PC-9 (cell line): Measurements from ENCODE around the gene ANKRD13A. TPM values are rescaled to one million over a fixed set of nuclear protein-coding genes. Genes with fewer than 3 reads are reported as not detected.
"Not testable (repeated sequence)": the region's sequence is repeated elsewhere in the genome, so short reads cannot be mapped to it uniquely, and the experiment has no call there.

ENCODE experiments used
- BruUV-seq: library from RNA; stranded (reverse); fragments of 400-500 nt; replicated peaks from 2 replicates; lab custom pipeline; 2021; lab: Mats Ljungman, UMichigan
- CTCF ChIA-PET: fragments of 300-600 bp; sonication (Branson Sonifier 250); formaldehyde crosslinking; loops from one replicate; lab custom pipeline; 2022; ENCODE audit warnings: antibody characterized with exemption; lab: Charles Lee
- POLR2A ChIA-PET: fragments of 300-600 bp; sonication (Branson Sonifier 250); formaldehyde crosslinking; loops from one replicate; lab custom pipeline; 2022; ENCODE audit warnings: antibody characterized with exemption; ENCODE audit not compliant: unreplicated experiment; lab: Charles Lee
- DNase-seq, 2 experiments: peaks; one replicate each; pipeline versions ENCODE4 v3.0.0 to v3.0.0-alpha.2; 2015 to 2022; ENCODE audit warnings: mixed read lengths in 1 of 2
- H2AFZ ChIP-seq: fragments of 200-600 bp; sonication (generic); 2 replicates; pipeline ENCODE4 v1.8.1; 2017; ENCODE audit warnings: antibody characterized with exemption
- H3F3A ChIP-seq: fragments of 200-600 bp; sonication (generic); 2 replicates; pipeline ENCODE4 v1.8.1; 2017; ENCODE audit warnings: antibody characterized with exemption, mild to moderate bottlenecking, low read depth; ENCODE audit not compliant: insufficient read depth
- H3K27ac ChIP-seq: fragments of 200-600 bp; sonication (generic); 2 replicates; pipeline ENCODE4 v1.6.1; 2016; ENCODE audit warnings: mixed run types
- H3K27me3 ChIP-seq: fragments of 200-600 bp; sonication (generic); 2 replicates; pipeline ENCODE4 v1.6.1; 2016; ENCODE audit warnings: low read depth, mixed run types; ENCODE audit not compliant: insufficient read depth
- H3K36me3 ChIP-seq: fragments of 200-600 bp; sonication (generic); 2 replicates; pipeline ENCODE4 v1.6.1; 2016; ENCODE audit warnings: low read depth, mixed run types
- H3K4me1 ChIP-seq: fragments of 200-600 bp; sonication (generic); replicated peaks from 2 replicates; pipeline ENCODE4 v1.6.1; 2016; ENCODE audit warnings: mixed run types; ENCODE audit not compliant: insufficient read depth
- H3K4me2 ChIP-seq: fragments of 200-600 bp; sonication (generic); 2 replicates; pipeline ENCODE4 v1.6.1; 2017; ENCODE audit warnings: mixed run types
- H3K4me3 ChIP-seq: fragments of 200-600 bp; sonication (generic); 2 replicates; pipeline ENCODE4 v1.6.1; 2016; ENCODE audit warnings: mixed run types
- H3K79me2 ChIP-seq: fragments of 200-600 bp; sonication (generic); 2 replicates; pipeline ENCODE4 v1.6.1; 2017; ENCODE audit warnings: low read depth, mixed run types
- H3K9me2 ChIP-seq: fragments of 200-600 bp; sonication (generic); 2 replicates; pipeline ENCODE4 v1.8.1; 2017; ENCODE audit warnings: mild to moderate bottlenecking; ENCODE audit not compliant: insufficient read depth
- H3K9me3 ChIP-seq: fragments of 200-600 bp; sonication (generic); 2 replicates; pipeline ENCODE4 v1.8.1; 2016; ENCODE audit warnings: low read depth; ENCODE audit not compliant: insufficient read depth
- H4K20me1 ChIP-seq: fragments of 200-600 bp; sonication (generic); 2 replicates; pipeline ENCODE4 v1.8.1; 2017; ENCODE audit not compliant: insufficient read depth
- EZH2 ChIP-seq: fragments of 200-600 bp; sonication (generic); IDR thresholded peaks from 2 replicates; pipeline ENCODE4 v1.8.0; 2017; ENCODE audit warnings: antibody characterized with exemption, low read depth
- intact Hi-C: fragments of 100-400 bp; cut with micrococcal nuclease; formaldehyde crosslinking; loops from one replicate; pipeline ENCODE4 v1.10.0; 2022; ENCODE audit not compliant: unreplicated experiment
- total RNA-seq: library from RNA; stranded (reverse); gene quantifications from 2 replicates; pipeline ENCODE4 v1.2.3, GENCODE V29; 2021
- TF ChIP-seq, protein P1 (sequence below): fragments of 200-600 bp; sonication (generic); conservative IDR thresholded peaks from 2 replicates; pipeline ENCODE4 v1.6.1; 2017; ENCODE audit warnings: mixed run types, antibody characterized with exemption, mild to moderate bottlenecking, moderate library complexity

ANKRD13A gene
- total RNA-seq, 1 experiment from 2014 or later: 66.9 TPM

DNA sequence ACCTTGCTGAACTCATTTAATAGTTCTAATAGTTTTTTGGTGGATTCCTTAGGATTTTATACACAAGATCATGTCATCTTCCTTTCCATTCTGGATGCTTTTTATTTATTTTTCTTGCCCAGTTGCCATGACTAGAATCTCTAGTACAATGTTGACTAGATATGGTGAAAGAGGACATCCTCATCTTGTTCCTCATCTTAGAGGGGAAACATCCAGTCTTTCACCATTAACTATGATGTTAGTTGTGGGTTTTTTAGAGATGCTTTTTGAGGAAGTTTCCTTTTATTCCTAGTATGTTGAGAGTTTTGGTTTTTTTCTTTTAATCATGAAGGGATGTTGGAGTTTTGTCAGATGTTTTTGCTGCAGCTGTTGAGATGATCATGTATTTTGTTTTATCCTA lies 8.7 kb downstream of the ANKRD13A start:
- ChIA-PET CTCF (no interaction called here), POLR2A (no interaction called here)
- H3K4me1 ChIP-seq: peaks cover 8% of the 10 kb centered on the region
- H3K27ac ChIP-seq: no peak overlapping the region
- H3K9me2 ChIP-seq: no peaks in the 10 kb centered on the region
- H3K4me3 ChIP-seq: no peak overlapping the region
- no peaks in the 10 kb centered on the region for H3K9me3 ChIP-seq
- H3K4me2 ChIP-seq: no peak overlapping the region
- DNase-seq: no peak
- H4K20me1 ChIP-seq: no peaks in the 10 kb centered on the region
- BruUV-seq: no TSS peak
- peaks cover 53% of the 10 kb centered on the region for H3K79me2 ChIP-seq
- intact Hi-C loops: no loop called here
- no peaks in the 10 kb centered on the region for H3K36me3 ChIP-seq
- H3F3A ChIP-seq: peaks cover 9% of the 10 kb centered on the region; the same call in 1 of the 2 replicates
- H3K27me3 ChIP-seq: no peaks in the 10 kb centered on the region
- no peak overlapping the region for H2AFZ ChIP-seq
- no peak for TF ChIP-seq EZH2
- TF ChIP-seq, protein P1, sequence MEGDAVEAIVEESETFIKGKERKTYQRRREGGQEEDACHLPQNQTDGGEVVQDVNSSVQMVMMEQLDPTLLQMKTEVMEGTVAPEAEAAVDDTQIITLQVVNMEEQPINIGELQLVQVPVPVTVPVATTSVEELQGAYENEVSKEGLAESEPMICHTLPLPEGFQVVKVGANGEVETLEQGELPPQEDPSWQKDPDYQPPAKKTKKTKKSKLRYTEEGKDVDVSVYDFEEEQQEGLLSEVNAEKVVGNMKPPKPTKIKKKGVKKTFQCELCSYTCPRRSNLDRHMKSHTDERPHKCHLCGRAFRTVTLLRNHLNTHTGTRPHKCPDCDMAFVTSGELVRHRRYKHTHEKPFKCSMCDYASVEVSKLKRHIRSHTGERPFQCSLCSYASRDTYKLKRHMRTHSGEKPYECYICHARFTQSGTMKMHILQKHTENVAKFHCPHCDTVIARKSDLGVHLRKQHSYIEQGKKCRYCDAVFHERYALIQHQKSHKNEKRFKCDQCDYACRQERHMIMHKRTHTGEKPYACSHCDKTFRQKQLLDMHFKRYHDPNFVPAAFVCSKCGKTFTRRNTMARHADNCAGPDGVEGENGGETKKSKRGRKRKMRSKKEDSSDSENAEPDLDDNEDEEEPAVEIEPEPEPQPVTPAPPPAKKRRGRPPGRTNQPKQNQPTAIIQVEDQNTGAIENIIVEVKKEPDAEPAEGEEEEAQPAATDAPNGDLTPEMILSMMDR: no peak

GRCh38 chr12:110008681-110009398 lies 9.6 kb downstream of the ANKRD13A start:
- H3K27ac ChIP-seq, H3K9me3 ChIP-seq, H3K4me2 ChIP-seq, intact Hi-C loops, POLR2A ChIA-PET, H4K20me1 ChIP-seq, BruUV-seq, H3K9me2 ChIP-seq, H2AFZ ChIP-seq, H3K4me3 ChIP-seq, H3K36me3 ChIP-seq, DNase-seq, H3F3A ChIP-seq, CTCF ChIA-PET, H3K4me1 ChIP-seq, H3K27me3 ChIP-seq: not testable (repeated sequence)
- H3K79me2 ChIP-seq: peaks cover 53% of the 10 kb centered on the region

GRCh38 chr12:110010853-110011723 lies 11.9 kb downstream of the ANKRD13A start:
- no peaks in the 10 kb centered on the region for H3K27me3 ChIP-seq
- intact Hi-C loops: no loop called here
- no peak overlapping the region for H3K27ac ChIP-seq
- no peaks in the 10 kb centered on the region for H3K9me3 ChIP-seq
- H3K4me3 ChIP-seq: no peak overlapping the region
- no TSS peak for BruUV-seq
- H3F3A ChIP-seq: no peaks in the 10 kb centered on the region
- H3K4me2 ChIP-seq: no peak overlapping the region
- no peaks in the 10 kb centered on the region for H3K9me2 ChIP-seq
- no peak for DNase-seq
- ChIA-PET POLR2A (no interaction called here), CTCF (no interaction called here)
- no peaks in the 10 kb centered on the region; the same call in 1 of the 2 replicates for H3K36me3 ChIP-seq
- TF ChIP-seq, protein P1: no peak
- no peak for TF ChIP-seq EZH2
- no peaks in the 10 kb centered on the region for H3K4me1 ChIP-seq
- H4K20me1 ChIP-seq: no peaks in the 10 kb centered on the region
- H2AFZ ChIP-seq: no peak overlapping the region
- peaks cover 44% of the 10 kb centered on the region for H3K79me2 ChIP-seq
